OCI-LY7 (cell line): ENCODE results near the gene GRB10. TPM values are rescaled to one million over a fixed set of nuclear protein-coding genes. Genes with fewer than 3 reads are reported as not detected.

Experiments
- BruUV-seq: library from RNA; stranded (reverse); fragments of 400-500 nt; replicated peaks from 2 replicates; lab custom pipeline; 2021; lab: Mats Ljungman, UMichigan
- CTCF ChIA-PET: fragments of 300-600 bp; sonication (Branson Sonifier 250); formaldehyde crosslinking; loops from one replicate; lab custom pipeline; 2022; ENCODE audit warnings: antibody characterized with exemption; ENCODE audit not compliant: unreplicated experiment; lab: Charles Lee
- POLR2A ChIA-PET: fragments of 300-600 bp; sonication (Branson Sonifier 250); formaldehyde crosslinking; loops from one replicate; lab custom pipeline; 2022; ENCODE audit warnings: antibody characterized with exemption; lab: Charles Lee
- DNase-seq: peaks from one replicate; pipeline ENCODE4 v3.0.0-alpha.2; 2015; ENCODE audit warnings: low spot score
- H2AFZ ChIP-seq: fragments of 200-600 bp; sonication (generic), shearing (Covaris generic); 2 replicates; pipeline ENCODE4 v1.6.1; 2014; ENCODE audit warnings: mild to moderate bottlenecking, antibody characterized with exemption, low read length, moderate library complexity
- H3K27ac ChIP-seq: fragments of 200-600 bp; sonication (generic); 2 replicates; pipeline ENCODE4 v1.5.1; 2014; ENCODE audit warnings: mixed run types, low read depth, mild to moderate bottlenecking, moderate library complexity, low read length, inconsistent platforms; ENCODE audit not compliant: poor library complexity, severe bottlenecking
- H3K36me3 ChIP-seq: fragments of 200-600 bp; sonication (generic); 2 replicates; pipeline ENCODE4 v1.6.1; 2014; ENCODE audit warnings: mild to moderate bottlenecking, antibody characterized with exemption, low read length, moderate library complexity, mixed read lengths; ENCODE audit not compliant: insufficient read depth
- H3K4me1 ChIP-seq: fragments of 200-600 bp; sonication (generic); 2 replicates; pipeline ENCODE4 v1.5.1; 2014; ENCODE audit warnings: mild to moderate bottlenecking, low read length; ENCODE audit not compliant: insufficient read depth, poor library complexity, severe bottlenecking
- H3K4me2 ChIP-seq: fragments of 200-600 bp; sonication (generic); 2 replicates; pipeline ENCODE4 v1.6.1; 2014; ENCODE audit warnings: mild to moderate bottlenecking, low read length
- H3K4me3 ChIP-seq: fragments of 200-600 bp; sonication (generic); 2 replicates; pipeline ENCODE4 v1.5.1; 2014; ENCODE audit warnings: mild to moderate bottlenecking, low read depth, low read length; ENCODE audit not compliant: poor library complexity, severe bottlenecking
- H3K79me2 ChIP-seq: fragments of 200-600 bp; sonication (generic); 2 replicates; pipeline ENCODE4 v1.6.1; 2016; ENCODE audit warnings: low read depth, mild to moderate bottlenecking, low read length, moderate library complexity, mixed read lengths; ENCODE audit not compliant: insufficient read depth
- H3K9me2 ChIP-seq: fragments of 200-600 bp; sonication (generic); 2 replicates; pipeline ENCODE4 v1.6.1; 2016; ENCODE audit warnings: mild to moderate bottlenecking, low read length, mixed read lengths; ENCODE audit not compliant: insufficient read depth
- H3K9me3 ChIP-seq: fragments of 200-600 bp; sonication (generic); 2 replicates; pipeline ENCODE4 v1.6.1; 2014; ENCODE audit warnings: mild to moderate bottlenecking, mixed run types, low read length, mixed read lengths
- H4K20me1 ChIP-seq: fragments of 200-600 bp; sonication (generic); 2 replicates; pipeline ENCODE4 v1.6.1; 2014; ENCODE audit warnings: mild to moderate bottlenecking, antibody characterized with exemption, low read length, moderate library complexity, mixed read lengths; ENCODE audit not compliant: insufficient read depth
- EZH2phosphoT487 ChIP-seq: fragments of 200-600 bp; sonication (generic); IDR thresholded peaks from 2 replicates; pipeline ENCODE4 v1.6.1; 2018; ENCODE audit warnings: low read depth, borderline replicate concordance, mild to moderate bottlenecking, mixed run types, antibody characterized with exemption, low read length, moderate library complexity, mixed read lengths
- intact Hi-C: fragments of 100-400 bp; cut with micrococcal nuclease; formaldehyde crosslinking; loops from one replicate; pipeline ENCODE4 v1.10.0; 2022; ENCODE audit not compliant: unreplicated experiment
- total RNA-seq, 2 experiments: library from RNA; depleted of rRNA in 1 of 2; stranded (reverse); fragments of >200 nt in 1 of 2; shearing (Covaris generic) in 1 of 2; gene quantifications; 2 replicates each; pipeline ENCODE4 v1.2.3, GENCODE V29; 2014 to 2022
- TF ChIP-seq, protein P1 (sequence below): fragments of 200-600 bp; sonication (generic); conservative IDR thresholded peaks from 2 replicates; pipeline ENCODE4 v1.5.1; 2014; ENCODE audit warnings: mild to moderate bottlenecking, antibody characterized with exemption, low read length, moderate library complexity, mixed read lengths

GRB10 gene
- total RNA-seq, 2 experiments from 2014 or later: not detected

GRCh38 chr7:50711271-50712175 is 71.2 kb downstream of the GRB10 start:
- H3K4me1 ChIP-seq: no peaks in the 10 kb centered on the region
- no peaks in the 10 kb centered on the region for H3K9me2 ChIP-seq
- no peak overlapping the region for H3K4me2 ChIP-seq
- no peaks in the 10 kb centered on the region for H3K79me2 ChIP-seq
- H4K20me1 ChIP-seq: no peaks in the 10 kb centered on the region
- DNase-seq: no peak
- CTCF ChIA-PET: no interaction called here
- no TSS peak for BruUV-seq
- POLR2A ChIA-PET: no interaction called here
- intact Hi-C loops: loop anchor here (10.0 kb wide), 1 partner anchor 63 kb away; no protein-coding TSS in a partner anchor
- no peaks in the 10 kb centered on the region for H3K36me3 ChIP-seq
- H3K27ac ChIP-seq: no peak overlapping the region
- no peaks in the 10 kb centered on the region for H3K9me3 ChIP-seq
- TF ChIP-seq, protein P1, sequence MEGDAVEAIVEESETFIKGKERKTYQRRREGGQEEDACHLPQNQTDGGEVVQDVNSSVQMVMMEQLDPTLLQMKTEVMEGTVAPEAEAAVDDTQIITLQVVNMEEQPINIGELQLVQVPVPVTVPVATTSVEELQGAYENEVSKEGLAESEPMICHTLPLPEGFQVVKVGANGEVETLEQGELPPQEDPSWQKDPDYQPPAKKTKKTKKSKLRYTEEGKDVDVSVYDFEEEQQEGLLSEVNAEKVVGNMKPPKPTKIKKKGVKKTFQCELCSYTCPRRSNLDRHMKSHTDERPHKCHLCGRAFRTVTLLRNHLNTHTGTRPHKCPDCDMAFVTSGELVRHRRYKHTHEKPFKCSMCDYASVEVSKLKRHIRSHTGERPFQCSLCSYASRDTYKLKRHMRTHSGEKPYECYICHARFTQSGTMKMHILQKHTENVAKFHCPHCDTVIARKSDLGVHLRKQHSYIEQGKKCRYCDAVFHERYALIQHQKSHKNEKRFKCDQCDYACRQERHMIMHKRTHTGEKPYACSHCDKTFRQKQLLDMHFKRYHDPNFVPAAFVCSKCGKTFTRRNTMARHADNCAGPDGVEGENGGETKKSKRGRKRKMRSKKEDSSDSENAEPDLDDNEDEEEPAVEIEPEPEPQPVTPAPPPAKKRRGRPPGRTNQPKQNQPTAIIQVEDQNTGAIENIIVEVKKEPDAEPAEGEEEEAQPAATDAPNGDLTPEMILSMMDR: no peak
- no peak for TF ChIP-seq EZH2phosphoT487
- H3K4me3 ChIP-seq: no peak overlapping the region
- H2AFZ ChIP-seq: no peak overlapping the region

GRCh38 chr7:50710441-50711154 is 72.1 kb downstream of the GRB10 start:
- H3K4me3 ChIP-seq: no peak overlapping the region
- H3K9me3 ChIP-seq: no peaks in the 10 kb centered on the region
- no peaks in the 10 kb centered on the region for H3K9me2 ChIP-seq
- POLR2A ChIA-PET: no interaction called here
- H3K4me1 ChIP-seq: no peaks in the 10 kb centered on the region
- no peak for DNase-seq
- no peak overlapping the region for H2AFZ ChIP-seq
- intact Hi-C loops: loop anchor here (10.0 kb wide), 1 partner anchor 64 kb away; no protein-coding TSS in a partner anchor
- H4K20me1 ChIP-seq: no peaks in the 10 kb centered on the region
- CTCF ChIA-PET: no interaction called here
- no peaks in the 10 kb centered on the region for H3K36me3 ChIP-seq
- no peak for TF ChIP-seq EZH2phosphoT487
- TF ChIP-seq, protein P1: no peak
- H3K4me2 ChIP-seq: no peak overlapping the region
- H3K79me2 ChIP-seq: no peaks in the 10 kb centered on the region
- H3K27ac ChIP-seq: no peak overlapping the region
- no TSS peak for BruUV-seq
